Activated CD4-positive, alpha-beta memory T cell treated with anti-CD3 and anti-CD28 coated beads, Interleukin-2, amount 10 ng/mL, durations not matched to agents 7 days and 5 days (primary cell): ENCODE results near the gene BANP. TPM values are rescaled to one million over a fixed set of nuclear protein-coding genes. Genes with fewer than 3 reads are reported as not detected.
A peak's percentile ranks its signal among the peaks of the same experiment; 100 is the strongest.
"Not testable (repeated sequence)": the region's sequence is repeated elsewhere in the genome, so short reads cannot be mapped to it uniquely, and the experiment has no call there.

Source experiments
- CTCF ChIA-PET: fragments of 350-600 bp; sonication (Branson Sonifier 250); formaldehyde crosslinking; loops from one replicate; lab custom pipeline; 2021; ENCODE audit warnings: antibody characterized with exemption, inconsistent platforms; lab: Charles Lee
- POLR2A ChIA-PET: fragments of 350-600 bp; sonication (Branson Sonifier 250); formaldehyde crosslinking; loops from one replicate; lab custom pipeline; 2021; ENCODE audit warnings: antibody characterized with exemption; lab: Charles Lee
- DNase-seq: peaks from one replicate; pipeline ENCODE4 v3.0.0-alpha.2; 2020
- H3K27ac Mint-ChIP-seq: one replicate; pipeline ENCODE4 v1.8.0; 2021; ENCODE audit warnings: mild to moderate bottlenecking, mixed read lengths
- H3K27me3 Mint-ChIP-seq: one replicate; pipeline ENCODE4 v1.8.0; 2021; ENCODE audit warnings: mixed read lengths
- H3K36me3 Mint-ChIP-seq: one replicate; pipeline ENCODE4 v1.8.0; 2021; ENCODE audit warnings: low read depth, mixed read lengths
- H3K4me1 Mint-ChIP-seq: one replicate; pipeline ENCODE4 v1.8.0; 2021; ENCODE audit warnings: mixed read lengths
- H3K4me3 Mint-ChIP-seq: one replicate; pipeline ENCODE4 v1.8.0; 2021; ENCODE audit warnings: mild to moderate bottlenecking, mixed read lengths
- H3K9me3 Mint-ChIP-seq: one replicate; pipeline ENCODE4 v1.8.0; 2021; ENCODE audit warnings: mixed read lengths
- total RNA-seq, 2 experiments: library from RNA; stranded (reverse); gene quantifications; one replicate each; pipeline ENCODE4 v1.2.3, GENCODE V29; 2021

Gene BANP
- total RNA-seq, 2 experiments from 2014 or later = 33.6 to 38.9 TPM

- H3K4me1 Mint-ChIP-seq, H3K27ac Mint-ChIP-seq, H3K9me3 Mint-ChIP-seq, CTCF ChIA-PET, H3K27me3 Mint-ChIP-seq, POLR2A ChIA-PET, H3K4me3 Mint-ChIP-seq, DNase-seq: not testable (repeated sequence)
- H3K36me3 Mint-ChIP-seq = peaks cover 18% of the 10 kb centered on the region
Observed at GRCh38 chr16:87998184-87998793, 47.1 kb downstream of the BANP start.

- H3K27ac Mint-ChIP-seq, DNase-seq, H3K27me3 Mint-ChIP-seq, H3K9me3 Mint-ChIP-seq, H3K4me1 Mint-ChIP-seq, H3K4me3 Mint-ChIP-seq, POLR2A ChIA-PET, CTCF ChIA-PET: not testable (repeated sequence)
- H3K36me3 Mint-ChIP-seq = peaks cover 19% of the 10 kb centered on the region
Observed at GRCh38 chr16:87998992-87999391, 47.8 kb downstream of the BANP start.

- Mint-ChIP-seq H3K4me1 (no peaks in the 10 kb centered on the region), H3K36me3 (peaks cover 30% of the 10 kb centered on the region), H3K27me3 (no peaks in the 10 kb centered on the region), H3K27ac (no peak overlapping the region), H3K9me3 (no peaks in the 10 kb centered on the region), H3K4me3 (no peak overlapping the region)
- ChIA-PET POLR2A (no interaction called here), CTCF (interaction anchor here (1.3 kb wide), 1 partner anchor 224 kb away, joined by 4 read pairs; no protein-coding TSS in a partner anchor)
- DNase-seq = no peak
Observed at GRCh38 chr16:88002211-88002610, 51.0 kb downstream of the BANP start.

- CTCF ChIA-PET = no interaction called here
- H3K27me3 Mint-ChIP-seq = no peaks in the 10 kb centered on the region
Observed at GRCh38 chr16:88002749-88003148, 51.5 kb downstream of the BANP start.

GRCh38 chr16:88003316-88003715 is 52.1 kb downstream of the BANP start:
- no peaks in the 10 kb centered on the region for H3K27me3 Mint-ChIP-seq
- no peaks in the 10 kb centered on the region for H3K4me1 Mint-ChIP-seq
- ChIA-PET CTCF (no interaction called here), POLR2A (no interaction called here)
- peaks cover 32% of the 10 kb centered on the region for H3K36me3 Mint-ChIP-seq
- no peak for DNase-seq
- no peak overlapping the region for H3K4me3 Mint-ChIP-seq
- no peak overlapping the region for H3K27ac Mint-ChIP-seq
- no peaks in the 10 kb centered on the region for H3K9me3 Mint-ChIP-seq

More at GRCh38 chr16:88002749-88003148, 51.5 kb downstream of the BANP start:
- Mint-ChIP-seq H3K27ac (no peak overlapping the region), H3K4me3 (no peak overlapping the region), H3K9me3 (no peaks in the 10 kb centered on the region), H3K4me1 (no peaks in the 10 kb centered on the region), H3K36me3 (peaks cover 33% of the 10 kb centered on the region)
- POLR2A ChIA-PET = no interaction called here
- no peak for DNase-seq

GRCh38 chr16:88003736-88004135 is 52.5 kb downstream of the BANP start:
- H3K4me3 Mint-ChIP-seq = no peak overlapping the region
- no peaks in the 10 kb centered on the region for H3K4me1 Mint-ChIP-seq
- no peaks in the 10 kb centered on the region for H3K9me3 Mint-ChIP-seq
- peaks cover 33% of the 10 kb centered on the region for H3K36me3 Mint-ChIP-seq
- no peak overlapping the region for H3K27ac Mint-ChIP-seq
- ChIA-PET CTCF (no interaction called here), POLR2A (no interaction called here)
- no peaks in the 10 kb centered on the region for H3K27me3 Mint-ChIP-seq
- no peak for DNase-seq

GRCh38 chr16:88004391-88004790 is 53.2 kb downstream of the BANP start:
- no peaks in the 10 kb centered on the region for H3K9me3 Mint-ChIP-seq
- no peak overlapping the region for H3K27ac Mint-ChIP-seq
- H3K4me1 Mint-ChIP-seq = no peaks in the 10 kb centered on the region
- no peak for DNase-seq
- CTCF ChIA-PET = no interaction called here
- no peak overlapping the region for H3K4me3 Mint-ChIP-seq
- H3K27me3 Mint-ChIP-seq = no peaks in the 10 kb centered on the region
- POLR2A ChIA-PET = no interaction called here
- H3K36me3 Mint-ChIP-seq = peaks cover 33% of the 10 kb centered on the region

GRCh38 chr16:88005181-88005581 is 53.9 kb downstream of the BANP start:
- Mint-ChIP-seq H3K4me1 (no peaks in the 10 kb centered on the region), H3K9me3 (no peaks in the 10 kb centered on the region), H3K4me3 (no peak overlapping the region), H3K27me3 (no peaks in the 10 kb centered on the region), H3K27ac (no peak overlapping the region), H3K36me3 (peaks cover 39% of the 10 kb centered on the region)
- POLR2A ChIA-PET = no interaction called here
- CTCF ChIA-PET = no interaction called here
- DNase-seq = no peak

- Mint-ChIP-seq H3K4me3 (no peak overlapping the region), H3K36me3 (peaks cover 42% of the 10 kb centered on the region), H3K27me3 (no peaks in the 10 kb centered on the region), H3K9me3 (no peaks in the 10 kb centered on the region), H3K27ac (no peak overlapping the region), H3K4me1 (no peaks in the 10 kb centered on the region)
- POLR2A ChIA-PET = no interaction called here
- DNase-seq = no peak
- CTCF ChIA-PET = no interaction called here
Observed at GRCh38 chr16:88005968-88006367, 54.7 kb downstream of the BANP start.

- ChIA-PET CTCF (interaction anchor here (1.7 kb wide), 1 partner anchor 23 kb away, joined by 4 read pairs; no protein-coding TSS in a partner anchor), POLR2A (no interaction called here)
- Mint-ChIP-seq H3K27ac (no peak overlapping the region), H3K27me3 (no peaks in the 10 kb centered on the region), H3K9me3 (no peaks in the 10 kb centered on the region), H3K4me1 (no peaks in the 10 kb centered on the region), H3K4me3 (no peak overlapping the region), H3K36me3 (peaks cover 36% of the 10 kb centered on the region)
- DNase-seq = no peak
Observed at GRCh38 chr16:88007321-88007731, 56.1 kb downstream of the BANP start.

- no peak for DNase-seq
- no peaks in the 10 kb centered on the region for H3K9me3 Mint-ChIP-seq
- no peak overlapping the region for H3K27ac Mint-ChIP-seq
- ChIA-PET CTCF (interaction anchor here (1.2 kb wide), 1 partner anchor 230 kb away, joined by 3 read pairs; no protein-coding TSS in a partner anchor), POLR2A (no interaction called here)
- no peak overlapping the region for H3K4me3 Mint-ChIP-seq
- H3K4me1 Mint-ChIP-seq = no peaks in the 10 kb centered on the region
- H3K36me3 Mint-ChIP-seq = peaks cover 38% of the 10 kb centered on the region
- no peaks in the 10 kb centered on the region for H3K27me3 Mint-ChIP-seq
Observed at GRCh38 chr16:88008840-88009239, 57.6 kb downstream of the BANP start.

- Mint-ChIP-seq H3K27ac (peak overlapping the region; percentile 45), H3K4me3 (no peak overlapping the region)
- DNase-seq = no peak
Observed at GRCh38 chr16:88009563-88010342, 58.5 kb downstream of the BANP start.

GRCh38 chr16:88010343-88010967 is 59.2 kb downstream of the BANP start:
- H3K4me3 Mint-ChIP-seq = no peak overlapping the region
- no peak overlapping the region for H3K27ac Mint-ChIP-seq
- no peaks in the 10 kb centered on the region for H3K4me1 Mint-ChIP-seq
- H3K36me3 Mint-ChIP-seq = peaks cover 32% of the 10 kb centered on the region
- DNase-seq = no peak
- H3K27me3 Mint-ChIP-seq = no peaks in the 10 kb centered on the region
- ChIA-PET POLR2A (no interaction called here), CTCF (interaction anchor here (0.5 kb wide), 1 partner anchor 135 kb away, joined by 3 read pairs; no protein-coding TSS in a partner anchor)
- no peaks in the 10 kb centered on the region for H3K9me3 Mint-ChIP-seq

More at GRCh38 chr16:88009563-88010342, 58.5 kb downstream of the BANP start:
- ChIA-PET POLR2A (no interaction called here), CTCF (interaction anchor here (0.5 kb wide), 1 partner anchor 135 kb away, joined by 3 read pairs; no protein-coding TSS in a partner anchor)
- no peaks in the 10 kb centered on the region for H3K4me1 Mint-ChIP-seq
- no peaks in the 10 kb centered on the region for H3K27me3 Mint-ChIP-seq
- H3K36me3 Mint-ChIP-seq = peaks cover 35% of the 10 kb centered on the region
- no peaks in the 10 kb centered on the region for H3K9me3 Mint-ChIP-seq
